HepG2 (cell line): ENCODE data around the gene KANSL3. TPM values are rescaled to one million over a fixed set of nuclear protein-coding genes. Genes with fewer than 3 reads are reported as not detected.

Source experiments
- CBX2 ChIP-seq, 2 experiments: fragments of 200-600 bp in 1 of 2; sonication (generic); formaldehyde crosslinking in 1 of 2; IDR thresholded peaks; 2 replicates each; pipeline versions ENCODE4 v1.7.0 to v1.8.1; 2018 to 2022; ENCODE audit warnings: low read depth in 2 of 2, low read length in 1 of 2, mild to moderate bottlenecking in 1 of 2, missing genetic modification reagents in 1 of 2
- CCAR2 ChIP-seq: fragments of 200-400 bp; formaldehyde crosslinking; optimal IDR thresholded peaks from 2 replicates; pipeline ENCODE3; 2018; ENCODE audit warnings: low read depth, mild to moderate bottlenecking, low read length, moderate library complexity
- ELK4 ChIP-seq: sonication (generic); formaldehyde crosslinking; IDR thresholded peaks from 2 replicates; pipeline ENCODE4 v1.9.0; 2021; ENCODE audit warnings: missing genetic modification reagents, borderline replicate concordance
- IRX3 ChIP-seq: sonication (generic); formaldehyde crosslinking; IDR thresholded peaks from 2 replicates; pipeline ENCODE4 v1.8.1; 2023; ENCODE audit warnings: mild to moderate bottlenecking, low read depth, missing genetic modification reagents, borderline replicate concordance
- KAT8 ChIP-seq: IDR thresholded peaks from 2 replicates; pipeline ENCODE4 v1.6.1; 2016; ENCODE audit warnings: missing genetic modification reagents, missing compliant biosample characterization
- KLF13 ChIP-seq: sonication (generic); formaldehyde crosslinking; IDR thresholded peaks from 2 replicates; pipeline ENCODE4 v1.4.0; 2020; ENCODE audit warnings: mild to moderate bottlenecking, missing genetic modification reagents
- NFATC3 ChIP-seq: sonication (generic); formaldehyde crosslinking; IDR thresholded peaks from 2 replicates; pipeline ENCODE4 v1.5.1; 2020; ENCODE audit warnings: mild to moderate bottlenecking, missing genetic modification reagents
- PHF5A ChIP-seq: IDR thresholded peaks from one replicate; pipeline ENCODE4 v1.6.1; 2018; ENCODE audit warnings: low read depth, missing genetic modification reagents; ENCODE audit not compliant: unreplicated experiment
- RAD21 ChIP-seq: fragments of 450-650 bp; formaldehyde crosslinking; IDR thresholded peaks from 2 replicates; pipeline ENCODE4 v1.5.0; 2020; ENCODE audit warnings: mild to moderate bottlenecking
- SMAD9 ChIP-seq: sonication (generic); formaldehyde crosslinking; IDR thresholded peaks from 2 replicates; pipeline ENCODE4 v1.5.1; 2020; ENCODE audit warnings: mild to moderate bottlenecking, missing genetic modification reagents
- TAF15 ChIP-seq: fragments of 200-400 bp; formaldehyde crosslinking; IDR thresholded peaks from one replicate; pipeline ENCODE4 v1.6.1; 2018; ENCODE audit warnings: mild to moderate bottlenecking, low read depth, low read length; ENCODE audit not compliant: poor library complexity, severe bottlenecking
- ZNF3 ChIP-seq: IDR thresholded peaks from 2 replicates; pipeline ENCODE4 v1.7.0; 2017; ENCODE audit warnings: inconsistent platforms
- ZNF432 ChIP-seq: sonication (generic); formaldehyde crosslinking; IDR thresholded peaks from 2 replicates; pipeline ENCODE4 v1.5.0; 2020; ENCODE audit warnings: missing genetic modification reagents, mild to moderate bottlenecking, borderline replicate concordance
- ZZZ3 ChIP-seq: sonication (generic); formaldehyde crosslinking; IDR thresholded peaks from 2 replicates; pipeline ENCODE4 v1.4.0; 2020; ENCODE audit warnings: missing genetic modification reagents, mild to moderate bottlenecking, borderline replicate concordance
- polyA plus RNA-seq, 8 experiments: library from polyadenylated mRNA; depleted of rRNA in 3 of 8; stranded (reverse) in 7 of 8; unstranded in 1 of 8; fragments of >200 nt; fragmentation: Illumina TruSeq in 4 of 8; extraction: Trizol in 4 of 8; gene quantifications; 2 replicates each; pipeline versions ENCODE4 v1.2.1 to v1.2.3, GENCODE V29; 2011 to 2016; ENCODE audit warnings: low read depth in 4 of 8, missing spikeins in 1 of 8, mixed read lengths in 1 of 8; ENCODE audit not compliant: insufficient read depth in 1 of 8
- total RNA-seq, 5 experiments: library from RNA; depleted of rRNA; stranded (reverse); fragments of >200 nt; fragmentation: Illumina TruSeq; extraction: Trizol; gene quantifications; 2 replicates each; pipeline ENCODE4 v1.2.3, GENCODE V29; 2016; ENCODE audit warnings: low read depth in 1 of 5

KANSL3 gene
- total and polyA plus RNA-seq, 2 of the 13 experiments (the other 11 are each of a cell fraction or from before 2014, with no cell fraction given): 20.8 to 37.3 TPM

GRCh38 chr2:96622544-96622943, 15.6 kb downstream of the KANSL3 start (continued):
- TF ChIP-seq TAF15 (no peak), PHF5A (no peak), NFATC3 (CRISPR knock-in tag) (no peak), ZNF3 (CRISPR knock-in tag) (no peak), IRX3 (no peak), CBX2 (IDR thresholded peaks at IDR 0.05; ENCODE audit: low read depth, low read length) (no peak), CBX2 (CRISPR knock-in tag; IDR thresholded peaks at IDR 0.05; ENCODE audit: low read depth) (no peak), ZZZ3 (CRISPR knock-in tag) (no peak), CCAR2 (no peak), ZNF432 (CRISPR knock-in tag) (no peak), SMAD9 (no peak), KLF13 (CRISPR knock-in tag) (no peak), ELK4 (no peak), KAT8 (CRISPR knock-in tag) (no peak), RAD21 (CRISPR knock-in tag) (0 out of 2 replicates have a peak, but pooled peaks have one; percentile 28)
